Astrocyte of the spinal cord (primary cell): ENCODE results near the gene SEPTIN10.
"Not testable (repeated sequence)": the region's sequence is repeated elsewhere in the genome, so short reads cannot be mapped to it uniquely, and the experiment has no call there.

Experiments
- DNase-seq: peaks from one replicate; pipeline ENCODE4 v3.0.0; 2011; ENCODE audit warnings: low read depth, low spot score
- H3K4me3 ChIP-seq: 2 replicates; pipeline ENCODE4 v1.5.1; 2011; ENCODE audit warnings: low read depth, mild to moderate bottlenecking, low read length, moderate library complexity
- CTCF ChIP-seq: IDR thresholded peaks from 2 replicates; pipeline ENCODE4 v1.5.1; 2012; ENCODE audit warnings: low read depth, mild to moderate bottlenecking, low read length, inconsistent platforms
- in situ Hi-C: cut with HindIII; loops from 2 replicates; pipeline ENCODE4 v1.10.0; 2017; ENCODE audit warnings: low sequenced_read_pairs

SEPTIN10 gene

GRCh38 chr2:109633284-109633961 lies 19.7 kb upstream of the SEPTIN10 start:
- in situ Hi-C loops, result no loop called here
- H3K4me3 ChIP-seq, result no peak overlapping the region
- DNase-seq, result no peak
- no peak for TF ChIP-seq CTCF

GRCh38 chr2:109632158-109632789 lies 18.5 kb upstream of the SEPTIN10 start:
- in situ Hi-C loops, result no loop called here
- no peak for TF ChIP-seq CTCF
- no peak for DNase-seq
- H3K4me3 ChIP-seq, result no peak overlapping the region

GRCh38 chr2:109631741-109632140 lies 18.0 kb upstream of the SEPTIN10 start:
- H3K4me3 ChIP-seq, result no peak overlapping the region
- in situ Hi-C loops, result no loop called here
- no peak for TF ChIP-seq CTCF
- no peak for DNase-seq

GRCh38 chr2:109630441-109631430 lies 17.0 kb upstream of the SEPTIN10 start:
- DNase-seq, result no peak
- in situ Hi-C loops, result no loop called here
- TF ChIP-seq CTCF, result no peak

GRCh38 chr2:109629867-109630266 lies 16.1 kb upstream of the SEPTIN10 start:
- in situ Hi-C loops, result no loop called here
- TF ChIP-seq CTCF, result no peak
- DNase-seq, result no peak
- H3K4me3 ChIP-seq, result no peak overlapping the region

More at GRCh38 chr2:109630441-109631430, 17.0 kb upstream of the SEPTIN10 start:
- no peak overlapping the region for H3K4me3 ChIP-seq

GRCh38 chr2:109628321-109628720 lies 14.6 kb upstream of the SEPTIN10 start:
- DNase-seq, H3K4me3 ChIP-seq, in situ Hi-C loops: not testable (repeated sequence)

GRCh38 chr2:109624339-109624738 lies 10.6 kb upstream of the SEPTIN10 start:
- DNase-seq, result no peak
- in situ Hi-C loops, result no loop called here
- no peak for TF ChIP-seq CTCF
- no peak overlapping the region for H3K4me3 ChIP-seq
